Type B pancreatic cell (in vitro differentiated cells): ENCODE data around the gene NIN. TPM values are rescaled to one million over a fixed set of nuclear protein-coding genes. Genes with fewer than 3 reads are reported as not detected.

Experiments used
- DNase-seq: peaks from one replicate; pipeline ENCODE4 v3.0.0; 2021; ENCODE audit warnings: mixed read lengths; ENCODE audit not compliant: unreplicated experiment; ENCODE audit errors: extremely low spot score
- H3K27ac Mint-ChIP-seq: 2 replicates; pipeline ENCODE4 v1.8.0; 2021; ENCODE audit warnings: mild to moderate bottlenecking, mixed read lengths
- H3K27me3 Mint-ChIP-seq: 2 replicates; pipeline ENCODE4 v1.8.0; 2021; ENCODE audit warnings: mixed read lengths
- H3K36me3 Mint-ChIP-seq: 2 replicates; pipeline ENCODE4 v1.8.0; 2021; ENCODE audit warnings: mixed read lengths
- H3K4me1 Mint-ChIP-seq: one replicate; pipeline ENCODE4 v1.8.0; 2021; ENCODE audit warnings: mixed read lengths; ENCODE audit not compliant: unreplicated experiment
- H3K4me3 Mint-ChIP-seq: 2 replicates; pipeline ENCODE4 v1.8.0; 2021; ENCODE audit warnings: mild to moderate bottlenecking, mixed read lengths
- H3K9me3 Mint-ChIP-seq: 2 replicates; pipeline ENCODE4 v1.8.0; 2021; ENCODE audit warnings: mixed read lengths
- total RNA-seq: library from RNA; stranded (reverse); gene quantifications from 2 replicates; pipeline ENCODE4 v1.2.1, GENCODE V29; 2021; ENCODE audit warnings: low replicate concordance
- TF ChIP-seq, protein P1 (sequence below): fragments of 200-600 bp; sonication (generic); conservative IDR thresholded peaks from 2 replicates; pipeline ENCODE4 v1.5.0; 2021; ENCODE audit warnings: antibody characterized with exemption, mild to moderate bottlenecking

The NIN gene
- total RNA-seq, 1 donor from 2014 or later = 40.5 TPM

DNA sequence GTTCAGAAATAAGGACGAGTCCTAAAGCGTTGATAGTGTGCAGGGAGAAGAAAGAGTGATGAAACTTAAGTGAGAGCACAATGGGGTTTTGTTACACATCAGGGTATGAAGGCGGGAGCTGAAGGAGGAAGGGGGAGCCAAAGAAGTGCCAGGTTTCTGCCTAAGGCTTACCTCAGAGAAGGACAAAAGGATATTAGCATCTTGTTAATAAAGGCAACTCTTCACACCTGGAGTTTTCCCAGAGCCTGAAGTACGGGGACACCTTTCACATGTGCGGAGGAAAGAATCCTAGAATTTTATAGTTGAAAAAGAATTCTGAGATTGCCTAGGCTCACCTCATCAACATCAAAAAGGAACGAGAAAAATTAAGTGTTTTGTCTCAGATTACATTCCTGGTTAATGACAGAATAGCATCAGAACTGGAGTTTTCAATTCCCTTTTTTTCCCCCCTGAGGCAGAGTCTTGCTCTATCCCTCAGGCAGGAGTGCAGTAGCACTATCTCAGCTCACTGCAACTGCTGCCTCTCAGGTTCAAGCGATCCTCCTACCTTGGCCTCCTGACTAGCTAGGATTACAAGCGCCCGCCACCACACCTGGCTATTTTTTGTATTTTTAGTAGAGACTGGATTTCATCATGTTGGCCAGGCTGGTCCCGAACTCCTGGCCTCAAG, 160.6 kb downstream of the NIN start:
- DNase-seq = no peak
- Mint-ChIP-seq H3K4me3 (no peak overlapping the region), H3K36me3 (no peaks in the 10 kb centered on the region), H3K27ac (no peak overlapping the region), H3K27me3 (no peaks in the 10 kb centered on the region), H3K4me1 (peaks cover 4% of the 10 kb centered on the region), H3K9me3 (no peaks in the 10 kb centered on the region)
- TF ChIP-seq, protein P1, sequence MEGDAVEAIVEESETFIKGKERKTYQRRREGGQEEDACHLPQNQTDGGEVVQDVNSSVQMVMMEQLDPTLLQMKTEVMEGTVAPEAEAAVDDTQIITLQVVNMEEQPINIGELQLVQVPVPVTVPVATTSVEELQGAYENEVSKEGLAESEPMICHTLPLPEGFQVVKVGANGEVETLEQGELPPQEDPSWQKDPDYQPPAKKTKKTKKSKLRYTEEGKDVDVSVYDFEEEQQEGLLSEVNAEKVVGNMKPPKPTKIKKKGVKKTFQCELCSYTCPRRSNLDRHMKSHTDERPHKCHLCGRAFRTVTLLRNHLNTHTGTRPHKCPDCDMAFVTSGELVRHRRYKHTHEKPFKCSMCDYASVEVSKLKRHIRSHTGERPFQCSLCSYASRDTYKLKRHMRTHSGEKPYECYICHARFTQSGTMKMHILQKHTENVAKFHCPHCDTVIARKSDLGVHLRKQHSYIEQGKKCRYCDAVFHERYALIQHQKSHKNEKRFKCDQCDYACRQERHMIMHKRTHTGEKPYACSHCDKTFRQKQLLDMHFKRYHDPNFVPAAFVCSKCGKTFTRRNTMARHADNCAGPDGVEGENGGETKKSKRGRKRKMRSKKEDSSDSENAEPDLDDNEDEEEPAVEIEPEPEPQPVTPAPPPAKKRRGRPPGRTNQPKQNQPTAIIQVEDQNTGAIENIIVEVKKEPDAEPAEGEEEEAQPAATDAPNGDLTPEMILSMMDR = no peak

Other genes with a start within 250 kb of the NIN start
- 16.9 and 25.6 TPM in 2 replicates for gene SAV1, start 162.9 kb downstream of the NIN start, total RNA-seq
- gene ABHD12B, start 40.9 kb upstream of the NIN start, total RNA-seq = 0.17 and 0.55 TPM in 2 replicates
- gene PYGL, start 113.3 kb upstream of the NIN start, total RNA-seq = 27.3 and 38.8 TPM in 2 replicates